ENCODE measurements around the gene AFAP1L1. TPM values are rescaled to one million over a fixed set of nuclear protein-coding genes. Genes with fewer than 3 reads are reported as not detected.

The AFAP1L1 gene
- total and polyA plus RNA-seq, 10 of the 15 experiments (the other 5 are each of a cell fraction or from before 2014, with no cell fraction given): 0.11 TPM; not detected in 9

GRCh38 chr5:149298163-149298562, 26.5 kb downstream of the AFAP1L1 start:
- DNase-seq (ENCODE audit: low read depth, low spot score) (no peak), ATAC-seq (no peak), FAIRE-seq (no peak)
- Histone ChIP-seq H3K36me3 (ENCODE audit: control insufficient read depth in 2 of 2, insufficient read depth in 2 of 2, low read length in 1 of 2) (no peaks in the 10 kb centered on the region), H3K27ac (ENCODE audit: control insufficient read depth, insufficient read depth) (no peak overlapping the region), H3K9ac (ENCODE audit: control insufficient read depth, insufficient read depth, low read length) (no peak overlapping the region), H3K4me3 (no peak overlapping the region), H3K27me3 (replicated peaks in 1 of 2; ENCODE audit: control insufficient read depth in 2 of 2, insufficient read depth in 2 of 2, low read length in 1 of 2) (peaks cover 0 to 4% of the 10 kb centered on the region in 2 experiments; a peak in 2 of 4 replicates), H2AFZ (ENCODE audit: control insufficient read depth, low read depth, low read length) (no peak overlapping the region), H3K9me3 (replicated peaks; ENCODE audit: control insufficient read depth, insufficient read depth, low read length) (no peaks in the 10 kb centered on the region), H3K4me1 (ENCODE audit: control insufficient read depth, insufficient read depth, low read length) (peaks cover 12% of the 10 kb centered on the region), H3K79me2 (ENCODE audit: control insufficient read depth, insufficient read depth, low read length) (no peaks in the 10 kb centered on the region), H3K4me2 (ENCODE audit: control insufficient read depth, insufficient read depth) (no peak overlapping the region), H4K20me1 (ENCODE audit: control insufficient read depth, insufficient read depth) (no peaks in the 10 kb centered on the region)
- WGBS (ENCODE audit: insufficient coverage, insufficient replicate concordance, low lambda C conversion rate, missing lambda C conversion rate): 0% methylated on average over 1 of the region's 1 CpG
- intact Hi-C loops (cut with micrococcal nuclease; ENCODE audit: unreplicated experiment): no loop called here
- no TSS peak for BruUV-seq (replicated peaks)
- CTCF ChIA-PET: interaction anchor here (0.9 kb wide), 1 partner anchor 19 kb away, joined by 5 read pairs; no protein-coding TSS in a partner anchor
- in situ Hi-C loops (cut with MboI): no loop called here
- SMC1A ChIA-PET (ENCODE audit: uncharacterized antibody, unreplicated experiment): no interaction called here
- RAD21 ChIA-PET (ENCODE audit: unreplicated experiment): no interaction called here
- POLR2A ChIA-PET: interaction anchor here (1.2 kb wide), 1 partner anchor 10 kb away, joined by 4 read pairs; no protein-coding TSS in a partner anchor
- no peak for TF ChIP-seq ZNF24 (IDR thresholded peaks at IDR 0.05)
- TF ChIP-seq CTCF (IDR thresholded peaks at IDR 0.05 in 2 of 3, conservative IDR thresholded peaks at IDR 0.05 in 1 of 3; ENCODE audit: control insufficient read depth in 2 of 3, extremely low read depth in 1 of 3, insufficient read depth in 1 of 3, low read depth in 3 of 3, low read length in 3 of 3): no peak
- TF ChIP-seq ATF3 (IDR thresholded peaks at IDR 0.05; ENCODE audit: borderline replicate concordance, extremely low read depth, low read depth, low read length): no peak
- TF ChIP-seq KLF5 (IDR thresholded peaks at IDR 0.05; ENCODE audit: partially characterized antibody): no peak
- TF ChIP-seq MYB (IDR thresholded peaks at IDR 0.05; ENCODE audit: borderline replicate concordance, low read depth, low read length): no peak
- TF ChIP-seq IKZF1 (conservative IDR thresholded peaks at IDR 0.05): no peak
- no peak for TF ChIP-seq FOXK2 (IDR thresholded peaks at IDR 0.05)
- TF ChIP-seq NR2F1 (conservative IDR thresholded peaks at IDR 0.05): no peak
- TF ChIP-seq NR2C2 (IDR thresholded peaks at IDR 0.05; ENCODE audit: borderline replicate concordance, control insufficient read depth, insufficient read length, low read depth): no peak
- no peak for TF ChIP-seq ZNF592 (IDR thresholded peaks at IDR 0.05)
- TF ChIP-seq PKNOX1 (IDR thresholded peaks at IDR 0.05): no peak
- TF ChIP-seq REST (IDR thresholded peaks at IDR 0.05; ENCODE audit: low read depth, low read length): no peak
- TF ChIP-seq POLR2A (IDR thresholded peaks at IDR 0.05; ENCODE audit: low read depth, low read length): no peak
- TF ChIP-seq SPI1 (IDR thresholded peaks at IDR 0.05; ENCODE audit: borderline replicate concordance, insufficient read depth, low read depth, low read length): no peak

Data from GM12878 (cell line).